Activated naive CD4-positive, alpha-beta T cell treated with anti-CD3 and anti-CD28 coated beads, Interleukin-2, amount 50 U/mL, for 24 hours (primary cell): ENCODE results near the gene TUBA8.
"Not testable (repeated sequence)": the region's sequence is repeated elsewhere in the genome, so short reads cannot be mapped to it uniquely, and the experiment has no call there.

ENCODE experiments used
- H3K27ac Mint-ChIP-seq: one replicate; pipeline ENCODE4 v1.8.0; 2021; ENCODE audit warnings: mild to moderate bottlenecking, mixed read lengths
- H3K27me3 Mint-ChIP-seq: one replicate; pipeline ENCODE4 v1.8.0; 2021; ENCODE audit warnings: mixed read lengths
- H3K36me3 Mint-ChIP-seq: one replicate; pipeline ENCODE4 v1.8.0; 2021; ENCODE audit warnings: mixed read lengths
- H3K4me1 Mint-ChIP-seq: one replicate; pipeline ENCODE4 v1.8.0; 2021; ENCODE audit warnings: mixed read lengths
- H3K4me3 Mint-ChIP-seq: one replicate; pipeline ENCODE4 v1.8.0; 2021; ENCODE audit warnings: mild to moderate bottlenecking, mixed read lengths
- H3K9me3 Mint-ChIP-seq: one replicate; pipeline ENCODE4 v1.8.0; 2021; ENCODE audit warnings: mixed read lengths

Gene TUBA8

DNA sequence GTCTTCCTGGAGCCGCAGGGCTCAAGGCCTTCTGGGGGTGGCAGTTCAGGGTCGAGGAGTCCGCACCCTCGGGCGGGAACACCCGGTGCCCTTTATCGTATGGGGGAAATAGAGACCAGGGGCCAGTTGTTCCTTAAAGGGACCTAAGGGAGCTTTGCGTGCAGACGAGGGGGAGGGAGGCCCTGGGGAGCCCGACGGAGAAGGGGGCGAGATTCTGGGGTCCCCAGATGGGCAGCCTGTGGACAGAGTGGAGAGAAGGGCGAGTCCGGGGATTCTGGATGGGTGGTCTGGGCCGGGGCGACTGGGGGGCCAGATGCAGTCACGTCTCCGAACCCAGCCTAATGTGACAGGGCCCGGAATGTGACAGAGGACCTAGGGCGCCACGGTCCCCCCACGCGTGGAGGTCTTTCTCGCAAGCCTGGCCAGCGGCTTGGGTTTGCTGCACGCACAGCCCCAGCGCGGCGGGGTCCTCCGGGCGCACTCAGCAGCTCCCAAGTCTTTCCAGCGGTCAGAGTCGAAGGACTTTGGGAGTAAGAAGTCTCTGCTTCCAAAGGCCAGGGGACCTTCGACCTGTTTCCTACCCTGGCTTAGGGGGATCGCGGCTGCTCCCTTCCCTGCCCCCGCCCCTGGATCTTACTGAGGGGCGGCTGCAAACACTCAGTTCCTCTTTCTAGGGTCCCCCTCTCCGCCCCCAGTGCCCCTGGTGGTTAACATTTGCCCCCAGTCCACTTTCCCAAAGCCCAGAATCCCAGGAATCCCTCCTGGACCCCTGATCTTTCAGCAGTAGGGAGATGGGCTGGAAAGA lies 547 bp downstream of the TUBA8 start:
- peaks cover 11% of the 10 kb centered on the region for H3K27me3 Mint-ChIP-seq
- no peak overlapping the region for H3K27ac Mint-ChIP-seq
- peak overlapping the region; percentile 62 for H3K4me3 Mint-ChIP-seq
- peaks cover 25% of the 10 kb centered on the region for H3K4me1 Mint-ChIP-seq
- peaks cover 2% of the 10 kb centered on the region for H3K36me3 Mint-ChIP-seq
- no peaks in the 10 kb centered on the region for H3K9me3 Mint-ChIP-seq

GRCh38 chr22:18111759-18112330 lies 1.2 kb downstream of the TUBA8 start:
- peaks cover 11% of the 10 kb centered on the region for H3K27me3 Mint-ChIP-seq
- H3K4me1 Mint-ChIP-seq: peaks cover 25% of the 10 kb centered on the region
- no peaks in the 10 kb centered on the region for H3K9me3 Mint-ChIP-seq
- H3K36me3 Mint-ChIP-seq: peaks cover 2% of the 10 kb centered on the region
- H3K27ac Mint-ChIP-seq: no peak overlapping the region
- no peak overlapping the region for H3K4me3 Mint-ChIP-seq

DNA sequence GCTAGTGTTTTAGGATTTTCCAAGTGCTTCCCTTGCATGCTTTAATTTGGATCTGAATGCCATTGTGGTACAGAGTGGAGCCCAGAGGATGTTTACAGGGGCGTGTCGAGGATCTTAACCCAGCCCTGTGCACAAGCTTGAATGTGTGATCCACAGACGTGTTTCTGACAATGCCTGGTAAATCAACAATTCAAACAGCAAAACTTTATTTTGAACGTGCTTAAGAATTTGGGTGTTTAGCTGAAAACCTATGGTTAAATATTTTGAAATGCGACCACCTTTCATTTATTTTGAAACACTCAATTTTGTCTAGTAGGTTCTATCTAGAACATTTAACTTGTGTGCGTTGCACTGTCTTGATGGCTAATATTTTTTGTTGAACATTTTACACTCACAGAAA lies 1.8 kb downstream of the TUBA8 start:
- Mint-ChIP-seq H3K4me3 (no peak overlapping the region), H3K4me1 (peaks cover 25% of the 10 kb centered on the region), H3K9me3 (no peaks in the 10 kb centered on the region), H3K27ac (no peak overlapping the region), H3K27me3 (peaks cover 8% of the 10 kb centered on the region), H3K36me3 (no peaks in the 10 kb centered on the region)

DNA sequence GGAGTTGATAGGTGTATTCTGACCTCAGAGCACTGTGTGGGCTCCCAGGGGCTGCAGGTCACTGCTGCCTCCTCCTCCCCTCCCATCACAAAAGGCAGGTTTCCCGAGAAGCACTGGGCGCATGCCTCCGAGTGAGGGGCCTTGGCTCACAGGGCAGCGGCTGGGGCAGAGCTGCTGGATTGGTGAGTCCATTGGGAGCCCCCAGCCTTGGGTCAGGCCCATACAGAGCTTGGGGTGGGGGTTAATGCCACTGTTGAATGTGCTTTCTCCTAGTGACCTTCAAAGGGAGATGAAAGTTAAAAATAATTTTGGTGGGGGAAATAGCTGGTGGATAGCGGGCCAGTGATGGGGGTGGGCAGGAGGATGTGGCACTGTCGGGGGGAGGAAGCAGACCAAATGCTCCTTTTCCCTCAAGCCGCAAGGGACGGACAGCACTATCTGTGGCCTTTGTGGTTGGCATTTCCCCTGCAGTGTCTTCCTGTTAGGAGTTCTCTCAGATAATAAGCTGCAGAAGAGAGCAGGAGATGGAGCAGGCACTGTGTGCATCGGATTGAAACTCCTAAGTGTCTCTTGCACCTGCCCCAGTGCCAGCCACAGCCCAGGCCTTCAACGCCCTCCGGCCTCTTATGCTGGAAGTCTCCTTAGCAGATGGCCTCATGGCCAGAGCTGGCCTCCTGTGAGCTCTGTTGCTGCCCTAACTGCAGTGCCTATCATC lies 3.2 kb downstream of the TUBA8 start:
- H3K9me3 Mint-ChIP-seq: no peaks in the 10 kb centered on the region
- H3K27ac Mint-ChIP-seq: no peak overlapping the region
- no peaks in the 10 kb centered on the region for H3K36me3 Mint-ChIP-seq
- H3K4me3 Mint-ChIP-seq: no peak overlapping the region
- H3K4me1 Mint-ChIP-seq: peaks cover 29% of the 10 kb centered on the region
- peaks cover 8% of the 10 kb centered on the region for H3K27me3 Mint-ChIP-seq

DNA sequence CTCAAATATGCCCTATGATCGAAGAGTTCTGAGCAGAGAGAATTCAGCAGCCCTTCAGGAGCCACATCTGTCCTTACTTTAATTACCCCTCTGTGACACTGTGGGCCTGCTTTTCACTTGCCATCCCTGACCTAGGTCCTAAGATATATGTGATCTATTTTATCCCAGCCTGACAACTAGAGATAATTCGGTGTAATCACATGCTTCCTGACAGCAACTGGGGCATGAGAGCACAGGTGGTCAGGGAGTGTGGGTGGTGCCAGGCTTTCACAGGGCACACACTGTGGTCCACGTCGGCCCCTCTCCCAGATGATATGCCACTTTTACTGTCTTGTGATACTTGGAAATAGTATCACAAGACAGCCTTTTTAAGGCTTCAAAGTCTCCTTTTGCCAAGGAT lies 3.9 kb downstream of the TUBA8 start:
- no peaks in the 10 kb centered on the region for H3K36me3 Mint-ChIP-seq
- peaks cover 6% of the 10 kb centered on the region for H3K27me3 Mint-ChIP-seq
- H3K9me3 Mint-ChIP-seq: no peaks in the 10 kb centered on the region
- H3K4me1 Mint-ChIP-seq: peaks cover 32% of the 10 kb centered on the region
- H3K4me3 Mint-ChIP-seq: no peak overlapping the region
- H3K27ac Mint-ChIP-seq: no peak overlapping the region

- H3K27me3 Mint-ChIP-seq: peaks cover 1% of the 10 kb centered on the region
- H3K9me3 Mint-ChIP-seq: no peaks in the 10 kb centered on the region
- no peaks in the 10 kb centered on the region for H3K36me3 Mint-ChIP-seq
- H3K4me1 Mint-ChIP-seq: peaks cover 32% of the 10 kb centered on the region
- no peak overlapping the region for H3K4me3 Mint-ChIP-seq
- H3K27ac Mint-ChIP-seq: no peak overlapping the region
These were observed 4.5 kb downstream of the TUBA8 start for GRCh38 chr22:18114976-18115652.

GRCh38 chr22:18115906-18116371 lies 5.3 kb downstream of the TUBA8 start:
- H3K4me1 Mint-ChIP-seq: peaks cover 29% of the 10 kb centered on the region
- H3K4me3 Mint-ChIP-seq: no peak overlapping the region
- H3K27ac Mint-ChIP-seq: no peak overlapping the region
- no peaks in the 10 kb centered on the region for H3K9me3 Mint-ChIP-seq
- H3K36me3 Mint-ChIP-seq: no peaks in the 10 kb centered on the region
- peaks cover 1% of the 10 kb centered on the region for H3K27me3 Mint-ChIP-seq

- H3K4me1 Mint-ChIP-seq: peaks cover 28% of the 10 kb centered on the region
- no peak overlapping the region for H3K4me3 Mint-ChIP-seq
- no peaks in the 10 kb centered on the region for H3K36me3 Mint-ChIP-seq
- H3K9me3 Mint-ChIP-seq: no peaks in the 10 kb centered on the region
- H3K27me3 Mint-ChIP-seq: peaks cover 1% of the 10 kb centered on the region
- no peak overlapping the region for H3K27ac Mint-ChIP-seq
These were observed 6.0 kb downstream of the TUBA8 start for GRCh38 chr22:18116634-18117033.

DNA sequence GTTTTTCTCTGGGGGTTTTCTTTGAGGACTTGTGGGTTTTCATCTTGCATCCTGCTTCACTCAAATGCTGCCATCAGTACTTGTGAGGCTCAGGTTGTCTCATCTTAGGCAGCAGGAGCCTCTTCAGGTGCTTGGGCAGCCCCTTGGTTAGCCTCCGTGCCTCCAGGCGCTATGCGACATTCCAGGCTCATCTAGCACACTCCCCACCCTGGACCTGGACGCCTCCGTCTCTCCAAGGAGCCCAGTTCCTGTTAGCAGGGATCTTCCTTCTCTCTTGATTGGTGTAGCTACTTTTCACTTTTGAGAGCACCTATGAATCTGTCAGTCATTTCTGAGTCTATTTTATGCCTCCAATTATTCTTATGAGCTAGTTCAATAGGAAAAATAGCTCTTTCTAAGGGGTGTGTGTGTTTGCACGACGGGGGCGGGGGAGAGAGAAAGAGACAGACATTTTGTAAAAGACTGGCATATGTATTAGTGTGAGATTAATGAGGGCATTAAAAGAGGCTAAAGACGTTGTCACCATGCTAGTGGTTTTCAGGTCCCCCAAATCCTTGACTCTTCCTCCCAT lies 7.8 kb downstream of the TUBA8 start:
- H3K4me3 Mint-ChIP-seq: no peak overlapping the region

GRCh38 chr22:18119409-18120110 lies 9.0 kb downstream of the TUBA8 start:
- no peaks in the 10 kb centered on the region for H3K27me3 Mint-ChIP-seq
- H3K4me1 Mint-ChIP-seq: peaks cover 18% of the 10 kb centered on the region
- no peak overlapping the region for H3K4me3 Mint-ChIP-seq
- H3K9me3 Mint-ChIP-seq: no peaks in the 10 kb centered on the region
- no peak overlapping the region for H3K27ac Mint-ChIP-seq
- no peaks in the 10 kb centered on the region for H3K36me3 Mint-ChIP-seq

More for the DNA sequence above, 7.8 kb downstream of the TUBA8 start:
- Mint-ChIP-seq H3K27ac (no peak overlapping the region), H3K36me3 (no peaks in the 10 kb centered on the region), H3K9me3 (no peaks in the 10 kb centered on the region), H3K4me1 (peaks cover 28% of the 10 kb centered on the region), H3K27me3 (no peaks in the 10 kb centered on the region)

GRCh38 chr22:18120857-18121256 lies 10.2 kb downstream of the TUBA8 start:
- H3K9me3 Mint-ChIP-seq: no peaks in the 10 kb centered on the region
- H3K4me1 Mint-ChIP-seq: peaks cover 18% of the 10 kb centered on the region
- no peaks in the 10 kb centered on the region for H3K36me3 Mint-ChIP-seq
- no peak overlapping the region for H3K27ac Mint-ChIP-seq
- H3K4me3 Mint-ChIP-seq: no peak overlapping the region
- H3K27me3 Mint-ChIP-seq: no peaks in the 10 kb centered on the region

DNA sequence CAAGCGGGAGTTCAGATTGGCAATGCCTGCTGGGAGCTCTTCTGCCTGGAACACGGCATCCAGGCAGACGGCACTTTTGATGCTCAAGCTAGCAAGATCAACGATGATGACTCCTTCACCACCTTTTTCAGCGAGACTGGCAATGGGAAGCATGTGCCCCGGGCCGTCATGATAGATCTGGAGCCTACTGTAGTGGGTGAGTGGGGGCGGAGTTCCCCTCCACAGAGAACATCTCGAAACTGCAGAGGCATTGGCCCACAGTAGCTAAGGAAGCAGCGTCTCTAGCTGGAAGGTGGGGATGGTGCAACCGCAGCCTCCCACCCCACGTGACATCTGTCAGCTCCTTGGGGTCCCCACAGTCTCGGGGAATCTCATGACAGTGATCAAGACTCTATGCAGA lies 10.9 kb downstream of the TUBA8 start:
- Mint-ChIP-seq H3K36me3 (peaks cover under 1% of the 10 kb centered on the region), H3K4me1 (peaks cover 18% of the 10 kb centered on the region), H3K27me3 (no peaks in the 10 kb centered on the region), H3K27ac (no peak overlapping the region), H3K4me3 (no peak overlapping the region), H3K9me3 (no peaks in the 10 kb centered on the region)

DNA sequence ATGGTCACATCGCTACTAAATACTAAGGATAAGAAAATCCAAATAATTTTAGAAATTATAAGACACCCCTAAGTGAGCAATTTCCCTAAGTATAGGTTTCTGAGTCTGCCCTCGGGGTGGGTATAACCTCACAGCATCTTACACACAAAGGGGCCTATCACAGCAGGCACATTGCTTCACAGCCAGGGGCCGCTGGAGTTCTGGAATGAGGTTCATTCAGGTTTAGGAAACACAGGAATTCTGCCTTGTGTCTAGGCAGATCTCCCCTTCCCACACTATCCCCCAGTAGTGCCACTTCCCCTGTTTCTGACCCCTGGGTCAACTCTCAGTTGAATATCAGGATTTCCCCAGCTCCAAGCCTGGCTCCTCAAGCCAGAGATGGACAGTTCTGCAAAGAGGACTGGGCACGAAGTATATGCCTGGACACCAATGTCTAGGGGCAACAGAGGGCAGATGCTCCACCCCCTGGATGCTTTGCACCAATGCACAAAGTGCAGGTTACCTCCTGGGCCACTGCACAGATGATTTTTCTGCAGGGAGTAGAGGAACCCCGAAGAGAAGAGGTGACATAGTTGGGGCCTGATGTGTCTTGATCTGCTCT lies 11.4 kb downstream of the TUBA8 start:
- Mint-ChIP-seq H3K27me3 (no peaks in the 10 kb centered on the region), H3K36me3 (peaks cover 5% of the 10 kb centered on the region), H3K27ac (no peak overlapping the region), H3K4me3 (no peak overlapping the region), H3K9me3 (no peaks in the 10 kb centered on the region), H3K4me1 (peaks cover 18% of the 10 kb centered on the region)

DNA sequence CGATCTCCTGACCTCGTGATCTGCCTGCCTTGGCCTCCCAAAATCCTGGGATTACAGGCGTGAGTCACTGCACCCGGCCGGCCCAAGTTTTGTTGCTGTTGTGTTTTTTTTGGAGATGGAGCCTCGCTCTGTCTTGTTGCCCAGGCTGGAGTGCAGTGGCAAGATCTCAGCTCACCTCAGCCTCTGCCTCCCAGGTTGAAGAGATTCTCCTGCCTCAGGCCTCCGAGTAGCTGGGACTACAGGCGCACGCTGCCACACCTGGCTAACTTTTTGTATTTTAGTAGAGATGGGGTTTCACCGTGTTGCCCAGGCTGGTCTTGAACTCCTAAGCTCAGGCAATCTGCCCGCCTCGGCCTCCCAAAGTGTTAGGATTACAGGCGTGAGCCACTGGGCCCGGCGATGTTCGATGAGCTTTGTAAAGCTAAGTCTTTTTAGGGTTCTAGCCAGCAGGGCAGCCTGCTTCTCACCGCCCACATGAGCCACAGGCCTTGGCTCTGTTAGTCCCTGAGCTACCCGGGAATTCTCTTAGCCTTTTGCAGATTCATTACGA lies 12.9 kb downstream of the TUBA8 start:
- H3K27ac Mint-ChIP-seq, H3K9me3 Mint-ChIP-seq, H3K36me3 Mint-ChIP-seq, H3K27me3 Mint-ChIP-seq, H3K4me3 Mint-ChIP-seq: not testable (repeated sequence)
- peaks cover 16% of the 10 kb centered on the region for H3K4me1 Mint-ChIP-seq
